GDM1 (cell line): ENCODE data around the gene LRFN5.
"Not testable (repeated sequence)": the region's sequence is repeated elsewhere in the genome, so short reads cannot be mapped to it uniquely, and the experiment has no call there.

Experiments
- DNase-seq: peaks from one replicate; lab custom pipeline; 2025; lab: John Stamatoyannopoulos, UW

LRFN5 gene

DNA sequence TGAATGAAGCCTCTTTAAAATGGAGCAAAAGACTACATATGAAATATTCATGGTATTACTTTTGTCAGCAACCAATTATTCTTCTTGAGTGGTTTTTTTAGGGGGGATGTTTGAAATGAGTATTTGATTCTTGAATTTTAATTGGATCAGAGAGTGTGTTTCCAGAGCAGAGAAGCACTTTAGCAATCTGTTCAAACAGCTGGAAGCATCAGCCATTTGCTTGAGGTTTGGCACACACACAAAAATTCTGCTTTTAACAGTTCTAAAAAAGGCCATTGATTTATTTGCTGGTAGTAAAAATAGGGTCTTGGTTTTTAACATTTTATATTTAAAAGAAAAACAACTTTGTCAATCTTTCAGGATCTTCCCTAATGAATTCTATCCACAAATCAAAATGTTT lies 292.7 kb downstream of the LRFN5 start:
- no peak for DNase-seq

DNA sequence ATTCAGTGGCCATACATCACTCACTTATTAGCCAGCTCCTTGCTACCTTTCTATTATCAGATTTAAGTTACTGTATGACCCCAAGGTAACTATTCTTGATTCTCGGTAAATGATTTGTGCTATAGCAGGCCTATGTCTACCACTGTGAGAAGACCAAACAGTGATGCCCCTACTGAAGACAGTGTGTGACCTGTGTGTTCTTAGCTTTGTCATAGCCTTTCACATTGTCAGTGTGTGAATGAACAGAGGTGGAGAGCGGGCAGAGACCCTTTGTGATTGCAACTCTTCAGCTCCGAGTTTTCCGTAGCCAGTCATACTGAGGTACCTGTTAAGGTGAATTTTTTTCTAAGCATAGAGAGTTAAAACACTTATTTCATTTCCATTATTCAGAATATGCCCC lies 294.0 kb downstream of the LRFN5 start:
- DNase-seq: no peak

DNA sequence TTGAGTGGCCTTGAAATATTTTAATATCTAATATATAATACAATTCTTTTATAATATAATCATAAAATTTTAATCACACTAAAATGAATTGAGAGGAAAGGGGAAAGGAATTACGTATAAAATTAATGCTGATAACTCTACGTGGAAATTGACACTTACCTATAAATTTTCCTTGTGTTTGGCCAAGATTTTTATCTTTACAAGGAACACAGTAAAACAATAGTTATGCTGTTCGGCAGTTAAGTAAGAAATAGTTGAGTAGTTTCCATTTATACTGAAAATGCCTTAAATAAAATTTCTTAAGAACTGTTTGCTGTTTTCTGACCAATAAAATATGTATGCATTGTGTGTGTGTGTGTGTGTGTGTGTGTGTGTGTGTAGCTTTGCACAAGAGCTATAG lies 294.4 kb downstream of the LRFN5 start:
- DNase-seq: no peak

DNA sequence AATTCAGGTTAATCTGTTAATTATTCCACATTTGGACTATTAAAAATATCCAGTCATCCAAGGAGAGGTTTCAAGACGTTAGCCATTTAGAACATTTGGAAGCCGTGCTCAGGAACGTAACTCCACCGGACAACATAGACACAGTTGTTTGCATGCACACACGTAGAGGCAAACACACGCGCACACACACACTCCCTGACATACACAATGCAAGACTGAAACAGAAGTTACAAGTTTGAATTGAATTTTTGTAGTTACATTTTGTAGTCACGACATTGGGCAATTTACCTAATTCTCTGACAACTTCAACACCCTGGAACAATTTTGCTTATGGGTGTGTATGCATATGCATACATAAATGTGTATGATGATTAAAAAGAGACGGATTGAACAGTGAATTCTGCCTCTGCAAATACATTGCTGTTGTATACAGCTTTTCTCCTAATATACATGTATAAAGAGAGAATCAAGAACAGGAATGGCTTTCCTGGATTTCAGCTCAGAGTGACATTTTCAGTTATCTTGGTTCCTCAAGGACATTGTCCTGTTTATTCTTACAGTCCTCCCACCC lies 298.8 kb downstream of the LRFN5 start:
- DNase-seq: no peak

DNA sequence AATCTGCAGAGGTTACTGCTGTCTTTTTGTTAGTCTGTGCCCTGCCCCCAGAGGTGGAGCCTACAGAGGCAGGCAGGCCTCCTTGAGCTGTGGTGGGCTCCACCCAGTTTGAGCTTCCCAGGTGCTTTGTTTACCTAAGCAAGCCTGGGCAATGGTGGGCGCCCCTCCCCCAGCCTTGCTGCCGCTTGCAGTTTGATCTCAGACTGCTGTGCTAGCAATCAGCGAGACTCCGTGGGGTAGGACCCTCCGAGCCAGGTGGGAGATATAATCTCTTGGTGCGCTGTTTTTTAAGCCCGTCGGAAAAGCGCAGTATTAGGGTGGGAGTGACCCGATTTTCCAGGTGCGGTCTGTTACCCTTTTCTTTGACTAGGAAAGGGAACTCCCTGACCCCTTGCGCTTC lies 304.5 kb downstream of the LRFN5 start:
- DNase-seq: not testable (repeated sequence)

- DNase-seq: no peak
Measured at GRCh38 chr14:41913398-41913797, 306.7 kb downstream of the LRFN5 start.

GRCh38 chr14:41915732-41916131 lies 309.1 kb downstream of the LRFN5 start:
- no peak for DNase-seq

DNA sequence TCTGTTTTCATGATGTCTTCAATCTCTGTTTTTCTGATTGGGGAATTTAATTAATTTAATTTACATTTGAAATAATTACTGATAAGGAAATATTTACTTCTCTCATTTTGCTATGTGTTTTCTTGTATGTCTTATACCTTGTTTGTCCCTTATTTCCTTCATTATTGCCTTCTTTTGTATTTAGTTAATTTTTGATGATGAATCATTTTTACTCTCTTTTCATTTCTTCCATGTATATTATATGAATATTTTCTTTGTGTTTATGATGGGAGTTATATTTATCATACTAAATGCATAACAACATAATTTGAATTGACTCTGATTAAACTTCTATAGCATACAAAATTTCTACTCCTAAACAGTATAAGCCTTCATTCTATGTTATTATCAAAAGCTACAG lies 309.6 kb downstream of the LRFN5 start:
- DNase-seq: no peak

DNA sequence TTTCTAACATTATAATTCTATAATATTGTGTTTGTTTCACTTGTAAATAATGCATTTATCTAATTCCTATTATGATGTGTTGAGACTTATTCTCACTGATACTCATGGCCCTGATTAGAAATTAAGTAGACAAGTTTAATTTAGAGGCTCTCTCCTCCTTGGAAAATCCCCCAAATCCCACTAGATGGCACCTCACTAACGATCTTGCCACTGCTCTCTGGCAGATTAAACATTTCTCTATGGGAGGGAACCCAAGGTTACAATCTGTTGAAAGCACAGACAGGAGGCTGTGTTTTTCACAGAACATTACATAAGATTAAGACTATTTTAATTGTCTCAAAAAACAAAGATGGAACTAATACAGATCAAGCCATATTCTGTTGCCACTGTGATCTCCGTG lies 318.7 kb downstream of the LRFN5 start:
- DNase-seq: no peak

GRCh38 chr14:41950428-41951151 lies 343.9 kb downstream of the LRFN5 start:
- no peak for DNase-seq
